Prostate gland (tissue), 2 donors: Measurements from ENCODE around the gene HSF2.

Source experiments
- CTCF ChIP-seq, 4 experiments: fragments of 200-600 bp in 2 of 4; fragments of 450-650 bp in 2 of 4; sonication (generic) in 2 of 4; IDR thresholded peaks; 1 replicate in 3 of 4; 2 replicates in 1 of 4; pipeline ENCODE4 v1.5.1; 2016 to 2019; ENCODE audit warnings: antibody characterized with exemption in 4 of 4, mild to moderate bottlenecking in 2 of 4, moderate library complexity in 2 of 4
- POLR2A ChIP-seq: fragments of 450-650 bp; IDR thresholded peaks from one replicate; pipeline ENCODE4 v1.6.1; 2016; ENCODE audit warnings: antibody characterized with exemption, mild to moderate bottlenecking

GRCh38 chr6:122438975-122439374 lies 39.5 kb downstream of the HSF2 start:
- TF ChIP-seq POLR2A (no peak), CTCF (IDR thresholded peaks at IDR 0.05) (no peak)
